A549 treated with AZD2906 at 1 μM for 4 hours (cell line): ENCODE measurements around the gene KRTAP2-2. TPM values are rescaled to one million over a fixed set of nuclear protein-coding genes. Genes with fewer than 3 reads are reported as not detected.

Experiments used
- total RNA-seq: library from RNA; stranded (reverse); fragments of 200-300 nt; extraction: Qiagen RNA extraction; gene quantifications from 5 replicates; pipeline ENCODE4 v1.2.3, GENCODE V29; 2022

KRTAP2-2 gene
- not detected in 5 replicates for total RNA-seq

DNA sequence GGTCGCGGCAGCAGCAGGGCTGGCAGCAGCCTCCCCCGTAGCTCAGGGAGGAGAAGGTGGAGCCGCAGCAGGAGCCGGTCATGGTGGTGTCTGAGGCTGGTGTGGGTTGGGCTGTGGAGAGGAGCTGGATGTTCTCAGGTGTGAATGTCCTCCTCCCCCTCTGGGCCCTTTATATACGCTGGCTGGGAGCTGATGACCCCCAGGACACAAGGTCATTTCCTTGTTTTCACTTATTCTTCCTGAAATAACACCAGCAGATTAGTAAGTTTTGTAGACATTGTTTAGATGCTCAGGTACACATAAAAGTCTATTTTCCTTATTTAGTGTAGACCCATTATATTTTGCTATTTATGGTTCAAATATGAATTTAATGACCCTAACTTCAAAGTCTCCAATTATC, at the start of gene KRTAP2-2:
KRTAP2-2 (minus strand) TSS at position 101 of the 400 bp plus-strand sequence; CDS start at position 82, 19 bp downstream.

DNA sequence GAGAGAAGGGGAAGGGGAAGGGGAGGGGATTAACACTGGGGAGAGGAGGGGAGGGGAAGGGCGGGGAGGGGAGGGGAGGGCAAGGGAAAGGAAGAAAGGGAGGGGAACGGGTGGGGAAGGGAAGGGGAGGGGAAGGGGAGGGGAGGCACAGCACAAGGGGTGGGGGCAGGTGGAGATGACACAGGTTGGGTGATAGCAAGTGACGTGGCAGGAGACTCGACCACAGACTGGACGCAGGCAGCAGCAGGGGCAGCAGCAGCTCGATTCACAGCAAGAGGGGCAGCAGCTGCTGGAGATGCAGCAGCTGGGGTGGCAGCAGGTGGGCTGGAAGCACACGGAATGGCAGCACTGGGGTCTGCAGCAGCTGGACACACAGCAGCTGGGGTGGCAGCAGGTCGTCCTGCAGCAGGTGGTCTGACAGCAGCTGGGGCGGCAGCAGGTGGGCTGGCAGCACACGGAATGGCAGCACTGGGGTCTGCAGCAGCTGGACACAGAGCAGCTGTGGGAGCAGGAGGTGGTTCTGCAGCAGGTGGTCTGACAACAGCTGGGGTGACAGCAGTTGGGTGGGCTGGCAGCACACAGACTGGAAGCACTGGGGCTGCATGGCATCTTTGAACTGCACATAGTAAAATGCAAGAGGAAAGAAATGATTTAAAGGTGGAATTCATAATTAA, 46.7 kb upstream of the KRTAP2-2 start, which contains the start of gene KRTAP4-16:
KRTAP4-16 (minus strand) TSS at position 624 of the 674 bp plus-strand sequence; CDS start at position 624, 0 bp downstream.

GRCh38 chr17:41098042-41098441, 43.0 kb upstream of the KRTAP2-2 start, which contains the start of gene KRTAP4-8:
TSS of gene KRTAP4-8 (minus strand) at chr17:41098142. CDS start at chr17:41098084, 58 bp downstream.

GRCh38 chr17:41084100-41084856, 29.2 kb upstream of the KRTAP2-2 start, which contains the start of gene KRTAP4-7:
TSS of gene KRTAP4-7 (plus strand) at chr17:41084150. CDS start at chr17:41084207, 57 bp downstream.

DNA sequence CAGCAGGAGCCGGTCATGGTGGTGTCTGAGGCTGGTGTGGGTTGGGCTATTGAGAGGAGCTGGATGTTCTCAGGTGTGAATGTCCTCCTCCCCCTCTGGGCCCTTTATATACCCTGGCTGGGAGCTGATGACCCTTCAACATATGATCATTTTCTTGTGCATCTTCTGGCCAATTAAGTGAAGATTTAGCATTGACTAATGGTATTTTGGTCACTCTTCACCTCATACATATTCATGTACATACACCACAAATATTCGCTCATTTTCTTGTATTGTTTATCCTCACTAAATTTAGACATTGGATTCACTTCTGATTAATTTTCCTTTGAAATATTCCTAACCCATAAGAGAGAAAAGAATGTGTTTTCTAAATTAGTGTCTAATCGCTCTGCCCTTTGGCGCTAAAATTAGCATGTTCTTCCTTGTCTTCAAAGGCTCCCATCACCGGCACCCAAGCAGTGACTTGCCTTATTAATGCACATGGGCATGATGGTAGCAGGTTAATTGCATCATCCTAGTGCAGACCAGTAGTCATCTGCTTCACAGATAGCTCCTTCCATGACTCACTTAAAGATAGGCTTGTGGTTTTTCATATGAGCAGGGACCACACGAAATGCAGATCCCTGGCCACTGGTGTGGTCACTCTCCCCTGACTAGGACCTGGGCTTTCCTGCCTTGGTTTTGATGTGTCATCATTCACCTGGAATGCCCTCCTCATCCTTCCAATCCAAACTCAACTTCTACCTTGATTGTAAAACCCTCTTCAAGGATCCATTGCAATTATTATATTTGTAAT, 11.0 kb upstream of the KRTAP2-2 start, which contains the start of gene KRTAP2-4:
KRTAP2-4 (minus strand) TSS at position 51 of the 796 bp plus-strand sequence; CDS start at position 17, 34 bp downstream.

GRCh38 chr17:41060052-41060604, 5.1 kb upstream of the KRTAP2-2 start, which contains the start of gene KRTAP2-3:
TSS of gene KRTAP2-3 (minus strand) at chr17:41060114. CDS start at chr17:41060050, 64 bp downstream.

DNA sequence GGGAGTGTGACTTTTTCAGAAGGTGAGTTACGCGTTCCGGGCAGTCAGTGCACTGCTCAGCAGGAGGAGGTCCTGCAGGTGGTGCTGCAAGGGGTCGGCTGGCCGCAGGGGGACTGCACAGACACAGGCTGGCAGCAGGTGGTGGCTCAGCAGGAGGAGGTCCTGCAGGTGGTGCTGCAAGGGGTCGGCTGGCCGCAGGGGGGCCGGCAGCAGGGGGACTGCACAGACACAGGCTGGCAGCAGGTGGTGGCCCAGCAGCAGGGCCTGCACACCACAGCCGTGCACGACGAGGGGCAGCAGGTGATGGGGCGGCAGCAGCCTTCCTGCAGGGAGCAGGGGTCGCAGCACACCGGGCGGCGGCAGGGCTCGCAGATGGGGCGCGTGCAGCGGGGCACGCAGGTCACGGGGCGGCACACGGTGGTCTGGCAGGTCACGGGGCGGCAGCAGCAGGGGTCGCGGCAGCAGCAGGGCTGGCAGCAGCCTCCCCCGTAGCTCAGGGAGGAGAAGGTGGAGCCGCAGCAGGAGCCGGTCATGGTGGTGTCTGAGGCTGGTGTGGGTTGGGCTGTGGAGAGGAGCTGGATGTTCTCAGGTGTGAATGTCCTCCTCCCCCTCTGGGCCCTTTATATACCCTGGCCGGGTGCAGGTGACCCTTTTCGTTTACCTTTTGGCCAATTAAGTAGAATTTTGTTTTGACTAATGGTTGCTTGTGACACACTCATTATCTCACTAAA, 8.1 kb downstream of the KRTAP2-2 start, which contains the start of gene KRTAP2-1:
KRTAP2-1 (minus strand) TSS at position 582 of the 731 bp plus-strand sequence; CDS start at position 533, 49 bp downstream.

DNA sequence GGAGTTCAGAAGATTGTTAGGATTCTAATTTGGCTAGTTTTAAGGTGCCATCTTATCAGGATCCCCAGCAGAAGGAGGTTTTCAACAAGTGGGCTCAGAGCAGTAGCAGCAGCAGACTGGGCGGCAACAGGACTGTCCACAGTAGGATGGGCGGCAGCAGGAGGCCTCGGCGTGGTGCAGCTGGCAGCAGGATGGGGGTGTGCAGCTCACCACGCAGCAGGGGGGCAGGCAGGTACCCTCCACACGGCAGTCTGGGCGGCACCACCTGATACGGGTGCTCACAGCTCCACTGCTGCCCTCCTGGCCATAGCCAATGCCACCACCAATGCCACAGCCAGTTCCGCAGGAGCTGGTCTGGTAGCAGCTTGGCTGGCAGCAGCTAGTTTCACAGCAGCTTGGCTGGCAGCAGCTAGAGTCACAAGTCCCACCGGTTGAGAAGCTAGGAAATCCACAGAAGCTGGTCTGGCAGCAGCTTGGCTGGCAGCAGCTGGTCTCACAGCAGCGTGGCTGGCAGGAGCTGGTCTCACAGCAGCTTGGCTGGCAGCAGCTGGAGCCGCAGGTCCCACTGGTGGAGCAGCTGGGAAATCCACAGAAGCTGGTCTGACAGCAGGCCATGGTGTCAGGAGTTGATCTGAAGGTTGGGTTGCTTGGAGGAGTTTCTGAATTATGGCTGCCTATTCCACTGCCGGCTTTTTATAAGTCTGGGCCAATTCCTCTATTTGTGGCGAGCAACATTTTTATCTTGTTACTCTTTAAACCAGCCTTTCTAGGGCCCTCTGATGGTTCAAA, 14.1 kb downstream of the KRTAP2-2 start, which contains the start of gene KRTAP1-1:
KRTAP1-1 (minus strand) TSS at position 668 of the 789 bp plus-strand sequence; CDS start at position 615, 53 bp downstream.

GRCh38 chr17:41034346-41034935, 20.6 kb downstream of the KRTAP2-2 start, which contains the start of gene KRTAP1-3:
TSS of gene KRTAP1-3 (minus strand) at chr17:41034874. CDS start at chr17:41034821, 53 bp downstream.

GRCh38 chr17:41029633-41030245, 25.3 kb downstream of the KRTAP2-2 start, which contains the start of gene KRTAP1-4:
TSS of gene KRTAP1-4 (minus strand) at chr17:41030195. CDS start at chr17:41030078, 117 bp downstream.

DNA sequence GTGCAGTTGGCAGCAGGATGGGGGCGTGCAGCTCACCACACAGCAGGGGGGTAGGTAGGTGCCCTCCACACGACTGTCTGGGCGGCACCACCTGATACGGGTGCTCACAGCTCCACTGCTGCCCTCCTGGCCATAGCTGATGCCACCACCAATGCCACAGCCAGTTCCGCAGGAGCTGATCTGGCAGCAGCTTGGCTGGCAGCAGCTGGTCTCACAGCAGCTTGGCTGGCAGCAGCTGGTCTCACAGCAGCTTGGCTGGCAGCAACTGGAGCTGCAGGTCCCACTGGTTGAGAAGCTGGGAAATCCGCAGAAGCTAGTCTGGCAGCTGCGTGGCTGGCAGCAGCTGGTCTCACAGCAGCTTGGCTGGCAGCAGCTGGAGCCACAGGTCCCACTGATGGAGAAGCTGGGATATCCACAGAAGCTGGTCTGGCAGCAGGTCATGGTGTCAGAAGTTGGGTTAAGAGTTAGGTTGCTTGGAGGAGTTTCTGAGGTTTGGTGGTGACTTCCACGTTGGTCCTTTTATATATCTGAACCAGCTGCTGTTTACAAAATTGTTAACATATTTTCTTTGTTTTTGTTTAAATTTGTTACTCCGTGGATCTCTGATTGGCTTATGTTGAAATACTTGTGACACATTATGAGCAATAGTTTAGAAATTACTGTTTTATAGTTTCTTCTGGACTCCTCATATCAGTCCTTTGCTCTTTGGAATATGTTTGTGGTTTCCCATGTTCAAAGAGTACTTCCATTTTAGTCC, 28.1 kb downstream of the KRTAP2-2 start, which contains the start of gene KRTAP1-5:
KRTAP1-5 (minus strand) TSS at position 494 of the 757 bp plus-strand sequence; CDS start at position 441, 53 bp downstream.

GRCh38 chr17:41008811-41009210, 46.2 kb downstream of the KRTAP2-2 start, which contains the start of gene KRTAP3-1:
TSS of gene KRTAP3-1 (minus strand) at chr17:41009128. CDS start at chr17:41009074, 54 bp downstream.

Other genes with a start within 250 kb of the KRTAP2-2 start
- 65.4 to 117 TPM (median 102 TPM) in 5 replicates for gene KRT10, start 232.6 kb downstream of the KRTAP2-2 start, total RNA-seq
- not detected in 5 replicates for gene KRT12, start 188.0 kb downstream of the KRTAP2-2 start, total RNA-seq
- gene KRT20, start 170.0 kb downstream of the KRTAP2-2 start, total RNA-seq = 0.11 to 0.30 TPM (median 0.23 TPM) in 5 replicates
- gene KRT23, start 117.6 kb downstream of the KRTAP2-2 start, total RNA-seq = 0.08 to 0.14 TPM (median 0.10 TPM) in 4 of 5 replicates, not detected in the other
- gene KRT39, start 88.3 kb downstream of the KRTAP2-2 start, total RNA-seq = not detected in 5 replicates
- not detected in 5 replicates for gene KRT40, start 70.9 kb downstream of the KRTAP2-2 start, total RNA-seq
- not detected in 5 replicates for gene KRTAP3-3, start 61.1 kb downstream of the KRTAP2-2 start, total RNA-seq
- gene KRTAP3-2, start 55.3 kb downstream of the KRTAP2-2 start, total RNA-seq = 0.20 to 0.57 TPM (median 0.29 TPM) in 5 replicates
- gene KRTAP3-1, start 46.1 kb downstream of the KRTAP2-2 start, total RNA-seq = not detected in 5 replicates
- not detected in 5 replicates for gene KRTAP1-5, start 28.0 kb downstream of the KRTAP2-2 start, total RNA-seq
- gene KRTAP1-4, start 25.0 kb downstream of the KRTAP2-2 start, total RNA-seq = not detected in 5 replicates
- gene KRTAP1-3, start 20.4 kb downstream of the KRTAP2-2 start, total RNA-seq = not detected in 5 replicates
- gene KRTAP1-1, start 13.8 kb downstream of the KRTAP2-2 start, total RNA-seq = not detected in 5 replicates
- not detected in 5 replicates for gene KRTAP2-1, start 7.9 kb downstream of the KRTAP2-2 start, total RNA-seq
- gene KRTAP2-3, start 4.9 kb upstream of the KRTAP2-2 start, total RNA-seq = 0.18 TPM in 1 of 5 replicates, not detected in the others
- gene KRTAP2-4, start 10.6 kb upstream of the KRTAP2-2 start, total RNA-seq = not detected in 5 replicates
- gene KRTAP4-7, start 28.9 kb upstream of the KRTAP2-2 start, total RNA-seq = not detected in 5 replicates
- not detected in 5 replicates for gene KRTAP4-8, start 42.9 kb upstream of the KRTAP2-2 start, total RNA-seq
- gene KRTAP4-16, start 47.0 kb upstream of the KRTAP2-2 start, total RNA-seq = not detected in 5 replicates
- not detected in 5 replicates for gene KRTAP4-9, start 50.2 kb upstream of the KRTAP2-2 start, total RNA-seq
- not detected in 5 replicates for gene KRTAP4-11, start 63.1 kb upstream of the KRTAP2-2 start, total RNA-seq
- gene KRTAP4-12, start 69.0 kb upstream of the KRTAP2-2 start, total RNA-seq = not detected in 5 replicates
- not detected in 5 replicates for gene KRTAP4-6, start 85.3 kb upstream of the KRTAP2-2 start, total RNA-seq
- gene KRTAP4-5, start 94.6 kb upstream of the KRTAP2-2 start, total RNA-seq = not detected in 5 replicates
- not detected in 5 replicates for gene KRTAP4-4, start 105.5 kb upstream of the KRTAP2-2 start, total RNA-seq
- gene KRTAP4-3, start 113.0 kb upstream of the KRTAP2-2 start, total RNA-seq = not detected in 5 replicates
- not detected in 5 replicates for gene KRTAP4-2, start 123.0 kb upstream of the KRTAP2-2 start, total RNA-seq
- gene KRTAP4-1, start 129.7 kb upstream of the KRTAP2-2 start, total RNA-seq = 0.08 to 0.13 TPM in 2 of 5 replicates, not detected in the others
- not detected in 5 replicates for gene KRTAP9-1, start 134.7 kb upstream of the KRTAP2-2 start, total RNA-seq
- gene KRTAP9-2, start 171.4 kb upstream of the KRTAP2-2 start, total RNA-seq = not detected in 5 replicates
- not detected in 5 replicates for gene KRTAP9-3, start 177.2 kb upstream of the KRTAP2-2 start, total RNA-seq
- not detected in 5 replicates for gene KRTAP9-8, start 182.8 kb upstream of the KRTAP2-2 start, total RNA-seq
- gene KRTAP9-4, start 194.5 kb upstream of the KRTAP2-2 start, total RNA-seq = not detected in 5 replicates
- not detected in 5 replicates for gene KRTAP9-9, start 200.2 kb upstream of the KRTAP2-2 start, total RNA-seq
- not detected in 5 replicates for gene KRTAP9-6, start 210.1 kb upstream of the KRTAP2-2 start, total RNA-seq
- gene KRTAP9-7, start 220.5 kb upstream of the KRTAP2-2 start, total RNA-seq = not detected in 5 replicates
- not detected in 5 replicates for gene KRTAP29-1, start 247.6 kb upstream of the KRTAP2-2 start, total RNA-seq